Jurkat, Clone E6-1 (cell line): ENCODE data around the gene TMEM80.

ENCODE experiments used
- DNase-seq: peaks from one replicate; pipeline ENCODE4 v3.0.0-alpha.2; 2011; ENCODE audit warnings: low read depth, low spot score
- H3K4me3 ChIP-seq: 2 replicates; pipeline ENCODE4 v1.5.1; 2011; ENCODE audit warnings: mild to moderate bottlenecking, low read length, control low read depth, moderate library complexity

The TMEM80 gene

GRCh38 chr11:696955-697491 is 1.4 kb downstream of the TMEM80 start:
- no peak for DNase-seq

GRCh38 chr11:697811-698311 is 2.2 kb downstream of the TMEM80 start:
- H3K4me3 ChIP-seq, result no peak overlapping the region
- DNase-seq, result no peak

More at GRCh38 chr11:696955-697491, 1.4 kb downstream of the TMEM80 start:
- no peak overlapping the region for H3K4me3 ChIP-seq

GRCh38 chr11:698493-699115 is 3.0 kb downstream of the TMEM80 start:
- no peak for DNase-seq
- no peak overlapping the region for H3K4me3 ChIP-seq

GRCh38 chr11:699116-699508 is 3.5 kb downstream of the TMEM80 start:
- no peak overlapping the region for H3K4me3 ChIP-seq

GRCh38 chr11:699753-700152 is 4.1 kb downstream of the TMEM80 start:
- no peak for DNase-seq
- H3K4me3 ChIP-seq, result no peak overlapping the region

More at GRCh38 chr11:699116-699508, 3.5 kb downstream of the TMEM80 start:
- no peak for DNase-seq

- H3K4me3 ChIP-seq, result no peak overlapping the region
- no peak for DNase-seq
Measured at GRCh38 chr11:701741-702461, 6.3 kb downstream of the TMEM80 start.

- no peak for DNase-seq
- H3K4me3 ChIP-seq, result no peak overlapping the region
Measured at GRCh38 chr11:702462-703461, 7.1 kb downstream of the TMEM80 start.

- no peak overlapping the region for H3K4me3 ChIP-seq
- DNase-seq, result no peak
Measured at GRCh38 chr11:703506-703905, 7.9 kb downstream of the TMEM80 start.

- no peak overlapping the region for H3K4me3 ChIP-seq
Measured at GRCh38 chr11:704228-704674, 8.6 kb downstream of the TMEM80 start.

GRCh38 chr11:704781-705645 is 9.4 kb downstream of the TMEM80 start:
- DNase-seq, result no peak
- no peak overlapping the region for H3K4me3 ChIP-seq

More at GRCh38 chr11:704228-704674, 8.6 kb downstream of the TMEM80 start:
- no peak for DNase-seq

GRCh38 chr11:705646-706438 is 10.2 kb downstream of the TMEM80 start, which contains the start of gene EPS8L2:
TSS of gene EPS8L2 (plus strand) at chr11:706231. CDS start at chr11:709408, 3,177 bp downstream.
- no peak for DNase-seq
- H3K4me3 ChIP-seq, result no peak within 1 kb of the TSS

- DNase-seq, result no peak
- H3K4me3 ChIP-seq, result no peak overlapping the region
Measured at GRCh38 chr11:706439-706956, 10.9 kb downstream of the TMEM80 start.

- H3K4me3 ChIP-seq, result no peak overlapping the region
- DNase-seq, result no peak
Measured at GRCh38 chr11:706957-707816, 11.6 kb downstream of the TMEM80 start.

- no peak for DNase-seq
- H3K4me3 ChIP-seq, result no peak overlapping the region
Measured at GRCh38 chr11:707817-708420, 12.3 kb downstream of the TMEM80 start.

GRCh38 chr11:708511-708910 is 12.9 kb downstream of the TMEM80 start:
- H3K4me3 ChIP-seq, result no peak overlapping the region
- no peak for DNase-seq
